HEK293 (cell line): ENCODE results near the gene IER3IP1.
A peak's percentile ranks its signal among the peaks of the same experiment; 100 is the strongest.

ENCODE experiments used
- CTCF ChIA-PET: fragments of 350-600 bp; formaldehyde crosslinking; extraction: SDS; loops from one replicate; lab custom pipeline; 2021; ENCODE audit warnings: antibody characterized with exemption; lab: Yijun Ruan, JAX
- POLR2A ChIA-PET: fragments of 300-600 bp; formaldehyde crosslinking; extraction: SDS; loops from one replicate; lab custom pipeline; 2020; ENCODE audit warnings: antibody characterized with exemption, inconsistent platforms; lab: Yijun Ruan, JAX
- H3K27ac ChIP-seq: fragments of 200-500 bp; sonication (Bioruptor generic); 2 replicates; pipeline ENCODE4 v1.5.1; 2014; ENCODE audit warnings: low read depth, low read length, control low read depth, inconsistent platforms; ENCODE audit errors: extremely low read depth
- H3K36me3 ChIP-seq, 2 experiments: fragments of 200-500 bp in 1 of 2; sonication (Bioruptor generic) in 1 of 2; 1 replicate in 1 of 2; 2 replicates in 1 of 2; pipeline ENCODE4 v1.5.1; 2014 to 2017; ENCODE audit warnings: inconsistent platforms in 2 of 2, low read length in 2 of 2; ENCODE audit not compliant: control insufficient read depth in 2 of 2, insufficient read depth in 1 of 2
- H3K4me1 ChIP-seq: fragments of 200-500 bp; sonication (Bioruptor generic); 2 replicates; pipeline ENCODE4 v1.5.1; 2014; ENCODE audit warnings: mild to moderate bottlenecking, low read length, inconsistent platforms; ENCODE audit not compliant: control insufficient read depth, insufficient read depth
- H3K4me3 ChIP-seq: 2 replicates; pipeline ENCODE4 v1.5.1; 2011; ENCODE audit warnings: low read depth, mild to moderate bottlenecking, control low read depth, low read length, moderate library complexity
- H3K9me3 ChIP-seq: fragments of 200-500 bp; sonication (Bioruptor generic); 2 replicates; pipeline ENCODE4 v1.5.1; 2014; ENCODE audit warnings: low read depth, low read length, inconsistent platforms; ENCODE audit not compliant: control insufficient read depth, insufficient read depth
- KLF16 ChIP-seq: fragments of 450-650 bp; formaldehyde crosslinking; IDR thresholded peaks from 2 replicates; pipeline ENCODE4 v1.5.1; 2017; ENCODE audit warnings: missing biosample characterization, missing genetic modification characterization
- TRIM28 ChIP-seq: IDR thresholded peaks from 2 replicates; pipeline ENCODE4 v1.6.1; 2011; ENCODE audit warnings: low read length, control low read depth, borderline replicate concordance
- ZNF18 ChIP-seq: fragments of 450-650 bp; formaldehyde crosslinking; IDR thresholded peaks from 2 replicates; pipeline ENCODE4 v1.5.1; 2016; ENCODE audit warnings: missing biosample characterization, missing genetic modification characterization
- ZNF239 ChIP-seq: fragments of 450-650 bp; formaldehyde crosslinking; IDR thresholded peaks from 2 replicates; pipeline ENCODE4 v1.5.1; 2016; ENCODE audit warnings: missing biosample characterization, missing genetic modification characterization
- ZNF416 ChIP-seq: fragments of 450-650 bp; formaldehyde crosslinking; IDR thresholded peaks from 2 replicates; pipeline ENCODE4 v1.5.1; 2016; ENCODE audit warnings: missing biosample characterization, missing genetic modification characterization
- ZNF654 ChIP-seq: fragments of 450-650 bp; formaldehyde crosslinking; IDR thresholded peaks from 2 replicates; pipeline ENCODE4 v1.5.1; 2016; ENCODE audit warnings: low read depth, missing biosample characterization, missing genetic modification characterization
- ZNF664 ChIP-seq: fragments of 450-650 bp; formaldehyde crosslinking; IDR thresholded peaks from 2 replicates; pipeline ENCODE4 v1.5.1; 2016; ENCODE audit warnings: missing biosample characterization, missing genetic modification characterization
- ZNF692 ChIP-seq: fragments of 450-650 bp; formaldehyde crosslinking; IDR thresholded peaks from 2 replicates; pipeline ENCODE4 v1.5.1; 2016; ENCODE audit warnings: missing biosample characterization, missing genetic modification characterization
- ZSCAN30 ChIP-seq: fragments of 450-650 bp; IDR thresholded peaks from 2 replicates; pipeline ENCODE4 v1.5.1; 2018; ENCODE audit warnings: missing biosample characterization, mild to moderate bottlenecking, missing genetic modification characterization, moderate library complexity
- TF ChIP-seq, protein P1 (sequence below): fragments of 450-650 bp; formaldehyde crosslinking; IDR thresholded peaks from 2 replicates; pipeline ENCODE4 v1.5.1; 2016; ENCODE audit warnings: missing biosample characterization, missing genetic modification characterization
- TF ChIP-seq, protein P2 (sequence below): fragments of 450-650 bp; formaldehyde crosslinking; optimal IDR thresholded peaks from 2 replicates; pipeline ENCODE3; 2016; ENCODE audit warnings: missing biosample characterization, mild to moderate bottlenecking, missing genetic modification characterization
- TF ChIP-seq, protein P3 (sequence below): fragments of 450-650 bp; formaldehyde crosslinking; IDR thresholded peaks from 2 replicates; pipeline ENCODE4 v1.5.1; 2017; ENCODE audit warnings: missing biosample characterization, missing genetic modification characterization

Gene IER3IP1

DNA sequence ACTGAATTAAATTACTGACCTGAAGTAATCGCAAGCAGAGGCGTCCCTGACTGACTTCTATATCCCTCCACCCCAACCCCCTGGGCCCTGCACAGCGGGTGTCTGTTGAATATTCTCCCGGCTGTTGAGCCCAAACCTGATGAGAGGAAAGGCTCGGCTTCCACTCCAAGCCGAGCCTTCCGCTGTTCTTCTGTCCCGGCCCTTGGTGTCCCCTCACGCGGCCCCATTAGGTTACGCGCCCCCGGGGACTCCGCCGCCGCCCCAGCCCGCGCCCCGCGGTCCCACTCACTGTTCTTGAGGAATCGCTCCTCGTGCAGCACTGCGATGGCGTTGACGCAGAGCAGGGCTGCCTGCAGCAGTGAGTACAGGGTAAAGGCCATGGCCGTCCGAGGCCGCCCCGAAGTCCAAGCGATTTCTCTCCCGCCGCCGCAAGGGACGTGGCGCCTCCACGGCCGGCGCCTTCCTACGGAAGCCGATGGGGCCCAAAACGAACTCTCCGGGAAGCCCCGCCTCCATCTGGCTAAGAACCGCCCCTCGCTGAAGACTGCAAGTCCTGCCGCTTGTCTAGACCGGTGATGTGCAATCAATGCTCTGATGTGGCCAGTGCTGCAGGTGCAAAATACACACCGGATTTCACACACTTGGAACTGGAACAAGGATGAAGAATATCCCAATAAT is at the start of gene IER3IP1 (continued):
- TF ChIP-seq ZNF239 (tag by site-specific recombination) = peak; percentile 82
- TF ChIP-seq KLF16 = peak; percentile 58; the same call in 1 of the 2 replicates

DNA sequence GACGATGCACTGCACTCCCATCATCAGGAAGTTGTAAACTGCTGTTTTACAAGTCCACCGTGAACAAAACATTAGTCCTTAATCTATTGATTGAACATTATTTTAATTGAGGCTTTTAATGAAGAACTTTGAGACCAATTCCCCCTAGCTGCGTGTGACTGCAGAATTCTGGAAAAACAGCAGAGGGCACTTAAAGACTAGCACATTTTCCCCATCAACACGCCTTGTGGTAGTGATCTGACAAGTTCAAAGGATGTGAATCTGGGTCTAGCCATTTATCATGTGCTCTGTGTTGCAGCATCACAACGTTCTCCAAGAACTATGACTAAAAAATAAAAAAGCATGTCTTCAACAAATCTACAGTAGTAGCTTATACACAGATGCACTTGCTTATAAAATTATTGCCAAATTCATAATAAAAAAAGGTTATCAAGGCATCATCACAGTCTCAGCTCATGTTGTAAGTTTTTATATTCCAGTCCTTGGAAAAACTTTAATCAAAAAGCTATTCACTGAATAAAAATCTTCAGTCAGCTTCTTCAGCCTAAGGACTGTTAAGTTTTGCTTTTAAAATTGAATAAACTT is 39.5 kb upstream of the IER3IP1 start:
- Histone ChIP-seq H3K9me3 (no peaks in the 10 kb centered on the region), H3K27ac (no peak overlapping the region), H3K4me3 (no peak overlapping the region), H3K36me3 (no peaks in the 10 kb centered on the region), H3K4me1 (no peaks in the 10 kb centered on the region)
- ChIA-PET POLR2A (no interaction called here), CTCF (interaction anchor here (0.6 to 5.7 kb wide), 66 partner anchors 10 to 952 kb away, joined by 3 to 86 read pairs (median 4); no protein-coding TSS in a partner anchor)
- TF ChIP-seq ZNF664 (no peak), ZSCAN30 (tag by site-specific recombination) (0 out of 2 replicates have a peak, but pooled peaks have one; percentile 13), ZNF654 (tag by site-specific recombination) (peak; percentile 78)
- TF ChIP-seq, protein P1, sequence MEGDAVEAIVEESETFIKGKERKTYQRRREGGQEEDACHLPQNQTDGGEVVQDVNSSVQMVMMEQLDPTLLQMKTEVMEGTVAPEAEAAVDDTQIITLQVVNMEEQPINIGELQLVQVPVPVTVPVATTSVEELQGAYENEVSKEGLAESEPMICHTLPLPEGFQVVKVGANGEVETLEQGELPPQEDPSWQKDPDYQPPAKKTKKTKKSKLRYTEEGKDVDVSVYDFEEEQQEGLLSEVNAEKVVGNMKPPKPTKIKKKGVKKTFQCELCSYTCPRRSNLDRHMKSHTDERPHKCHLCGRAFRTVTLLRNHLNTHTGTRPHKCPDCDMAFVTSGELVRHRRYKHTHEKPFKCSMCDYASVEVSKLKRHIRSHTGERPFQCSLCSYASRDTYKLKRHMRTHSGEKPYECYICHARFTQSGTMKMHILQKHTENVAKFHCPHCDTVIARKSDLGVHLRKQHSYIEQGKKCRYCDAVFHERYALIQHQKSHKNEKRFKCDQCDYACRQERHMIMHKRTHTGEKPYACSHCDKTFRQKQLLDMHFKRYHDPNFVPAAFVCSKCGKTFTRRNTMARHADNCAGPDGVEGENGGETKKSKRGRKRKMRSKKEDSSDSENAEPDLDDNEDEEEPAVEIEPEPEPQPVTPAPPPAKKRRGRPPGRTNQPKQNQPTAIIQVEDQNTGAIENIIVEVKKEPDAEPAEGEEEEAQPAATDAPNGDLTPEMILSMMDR (tag by site-specific recombination) = peak; percentile 84

- Histone ChIP-seq H3K4me1 (no peaks in the 10 kb centered on the region), H3K9me3 (no peaks in the 10 kb centered on the region), H3K4me3 (no peak overlapping the region), H3K27ac (no peak overlapping the region), H3K36me3 (no peaks in the 10 kb centered on the region)
- CTCF ChIA-PET = interaction anchor here (0.6 to 2.6 kb wide), 6 partner anchors 108 to 546 kb away, joined by 3 to 20 read pairs (median 4); no protein-coding TSS in a partner anchor
- no peak for TF ChIP-seq TRIM28
- TF ChIP-seq, protein P2, sequence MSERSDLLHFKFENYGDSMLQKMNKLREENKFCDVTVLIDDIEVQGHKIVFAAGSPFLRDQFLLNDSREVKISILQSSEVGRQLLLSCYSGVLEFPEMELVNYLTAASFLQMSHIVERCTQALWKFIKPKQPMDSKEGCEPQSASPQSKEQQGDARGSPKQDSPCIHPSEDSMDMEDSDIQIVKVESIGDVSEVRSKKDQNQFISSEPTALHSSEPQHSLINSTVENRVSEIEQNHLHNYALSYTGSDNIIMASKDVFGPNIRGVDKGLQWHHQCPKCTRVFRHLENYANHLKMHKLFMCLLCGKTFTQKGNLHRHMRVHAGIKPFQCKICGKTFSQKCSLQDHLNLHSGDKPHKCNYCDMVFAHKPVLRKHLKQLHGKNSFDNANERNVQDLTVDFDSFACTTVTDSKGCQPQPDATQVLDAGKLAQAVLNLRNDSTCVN (tag by site-specific recombination) = no peak
- TF ChIP-seq ZNF416 = no peak
- TF ChIP-seq ZNF18 (tag by site-specific recombination) = no peak
- TF ChIP-seq, protein P3, sequence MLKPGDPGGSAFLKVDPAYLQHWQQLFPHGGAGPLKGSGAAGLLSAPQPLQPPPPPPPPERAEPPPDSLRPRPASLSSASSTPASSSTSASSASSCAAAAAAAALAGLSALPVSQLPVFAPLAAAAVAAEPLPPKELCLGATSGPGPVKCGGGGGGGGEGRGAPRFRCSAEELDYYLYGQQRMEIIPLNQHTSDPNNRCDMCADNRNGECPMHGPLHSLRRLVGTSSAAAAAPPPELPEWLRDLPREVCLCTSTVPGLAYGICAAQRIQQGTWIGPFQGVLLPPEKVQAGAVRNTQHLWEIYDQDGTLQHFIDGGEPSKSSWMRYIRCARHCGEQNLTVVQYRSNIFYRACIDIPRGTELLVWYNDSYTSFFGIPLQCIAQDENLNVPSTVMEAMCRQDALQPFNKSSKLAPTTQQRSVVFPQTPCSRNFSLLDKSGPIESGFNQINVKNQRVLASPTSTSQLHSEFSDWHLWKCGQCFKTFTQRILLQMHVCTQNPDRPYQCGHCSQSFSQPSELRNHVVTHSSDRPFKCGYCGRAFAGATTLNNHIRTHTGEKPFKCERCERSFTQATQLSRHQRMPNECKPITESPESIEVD = no peak
- TF ChIP-seq ZNF692 (tag by site-specific recombination) = no peak
- POLR2A ChIA-PET = no interaction called here
Measured at GRCh38 chr18:47209171-47209570, 33.0 kb upstream of the IER3IP1 start.
